GM12801 (cell line): ENCODE data around the gene PRKN.

Experiments
- TF ChIP-seq, protein P1 (sequence below): IDR thresholded peaks from one replicate; pipeline ENCODE4 v1.5.1; 2011; ENCODE audit warnings: control low read depth; ENCODE audit not compliant: insufficient read length; ENCODE audit errors: extremely low read depth

The PRKN gene

DNA sequence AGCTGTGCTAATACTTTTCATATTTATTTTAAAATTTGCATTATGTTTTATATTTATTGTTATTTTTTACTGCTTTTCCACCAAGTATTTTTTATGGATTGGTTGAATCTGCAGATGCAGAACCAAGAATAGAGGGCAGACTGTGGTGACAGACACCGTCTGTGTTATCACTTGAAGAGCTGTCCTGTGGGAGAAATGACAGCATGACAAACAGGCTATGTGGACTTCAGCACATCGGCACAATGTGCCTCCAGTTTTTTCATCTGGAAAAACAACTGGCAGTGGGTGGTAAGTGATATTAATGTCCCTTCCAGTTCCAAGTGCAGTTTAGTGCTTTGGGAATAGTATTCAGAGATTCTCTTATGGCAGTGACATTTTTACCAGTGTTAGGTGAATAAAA lies 492.9 kb downstream of the PRKN start:
- TF ChIP-seq, protein P1, sequence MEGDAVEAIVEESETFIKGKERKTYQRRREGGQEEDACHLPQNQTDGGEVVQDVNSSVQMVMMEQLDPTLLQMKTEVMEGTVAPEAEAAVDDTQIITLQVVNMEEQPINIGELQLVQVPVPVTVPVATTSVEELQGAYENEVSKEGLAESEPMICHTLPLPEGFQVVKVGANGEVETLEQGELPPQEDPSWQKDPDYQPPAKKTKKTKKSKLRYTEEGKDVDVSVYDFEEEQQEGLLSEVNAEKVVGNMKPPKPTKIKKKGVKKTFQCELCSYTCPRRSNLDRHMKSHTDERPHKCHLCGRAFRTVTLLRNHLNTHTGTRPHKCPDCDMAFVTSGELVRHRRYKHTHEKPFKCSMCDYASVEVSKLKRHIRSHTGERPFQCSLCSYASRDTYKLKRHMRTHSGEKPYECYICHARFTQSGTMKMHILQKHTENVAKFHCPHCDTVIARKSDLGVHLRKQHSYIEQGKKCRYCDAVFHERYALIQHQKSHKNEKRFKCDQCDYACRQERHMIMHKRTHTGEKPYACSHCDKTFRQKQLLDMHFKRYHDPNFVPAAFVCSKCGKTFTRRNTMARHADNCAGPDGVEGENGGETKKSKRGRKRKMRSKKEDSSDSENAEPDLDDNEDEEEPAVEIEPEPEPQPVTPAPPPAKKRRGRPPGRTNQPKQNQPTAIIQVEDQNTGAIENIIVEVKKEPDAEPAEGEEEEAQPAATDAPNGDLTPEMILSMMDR: no peak

DNA sequence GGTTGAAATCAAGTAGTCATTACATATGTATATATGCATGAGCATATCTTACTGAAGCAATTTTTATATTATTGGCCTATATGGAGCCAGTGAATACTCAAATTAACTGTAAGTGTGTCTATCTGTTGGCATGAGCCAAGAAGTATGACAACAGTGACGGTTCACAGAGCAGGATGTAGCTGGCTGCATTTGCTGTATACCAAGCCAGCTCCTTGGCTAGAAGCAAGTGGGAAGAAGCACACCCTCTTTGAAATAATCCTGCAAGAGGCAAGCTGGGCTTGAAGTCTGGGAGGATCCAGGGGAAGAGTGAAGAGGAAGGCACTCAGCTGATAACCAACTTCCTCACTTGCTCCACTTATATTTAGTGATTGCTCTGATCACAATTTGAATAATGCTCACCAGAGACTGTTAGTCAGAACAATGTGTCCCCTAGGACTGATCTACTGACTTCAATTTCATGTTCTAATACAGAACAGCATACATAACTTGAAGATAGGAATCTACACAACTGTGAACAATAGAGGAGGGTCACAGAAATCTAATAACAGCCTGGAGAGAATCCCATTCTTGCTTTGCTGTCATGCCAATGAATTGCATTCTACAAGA lies 497.3 kb downstream of the PRKN start:
- TF ChIP-seq, protein P1: no peak

DNA sequence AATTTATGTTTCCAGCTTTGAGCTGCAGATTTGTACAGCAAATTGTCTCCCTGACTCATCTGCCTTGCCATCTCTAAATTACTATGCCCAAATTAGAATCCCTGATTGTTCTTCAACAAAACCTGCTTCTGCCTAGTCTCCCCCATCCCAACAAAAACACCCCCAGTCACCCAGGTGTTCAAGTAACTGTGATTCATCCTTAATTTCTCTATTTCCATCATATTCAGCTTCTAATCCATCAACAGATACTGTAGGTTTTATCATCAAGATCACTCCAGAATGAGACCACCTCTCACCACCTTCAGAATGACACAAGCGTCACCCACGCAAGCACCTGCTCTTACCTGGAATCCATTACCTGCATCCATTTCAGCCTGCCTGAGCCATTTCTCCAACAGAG lies 498.5 kb downstream of the PRKN start:
- TF ChIP-seq, protein P1: no peak

DNA sequence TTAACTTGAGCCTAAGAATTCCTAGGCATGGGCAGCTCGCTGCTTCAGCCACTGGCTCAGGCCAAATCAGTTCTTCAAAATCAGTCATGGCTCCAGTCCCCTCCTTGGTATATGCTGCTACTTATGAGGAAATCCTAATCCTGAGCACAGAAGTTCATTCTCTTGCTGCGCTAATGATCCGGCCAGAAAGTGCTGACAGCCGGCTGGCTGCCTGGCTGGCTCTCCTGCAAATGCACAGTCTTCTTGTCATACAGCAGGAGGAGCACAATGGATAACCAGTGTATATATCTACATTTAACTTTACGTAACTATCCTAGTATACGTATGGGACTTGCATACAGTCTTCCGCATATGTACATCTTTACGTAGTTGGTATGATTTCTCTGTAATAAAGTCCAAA lies 500.8 kb downstream of the PRKN start:
- TF ChIP-seq, protein P1: no peak

DNA sequence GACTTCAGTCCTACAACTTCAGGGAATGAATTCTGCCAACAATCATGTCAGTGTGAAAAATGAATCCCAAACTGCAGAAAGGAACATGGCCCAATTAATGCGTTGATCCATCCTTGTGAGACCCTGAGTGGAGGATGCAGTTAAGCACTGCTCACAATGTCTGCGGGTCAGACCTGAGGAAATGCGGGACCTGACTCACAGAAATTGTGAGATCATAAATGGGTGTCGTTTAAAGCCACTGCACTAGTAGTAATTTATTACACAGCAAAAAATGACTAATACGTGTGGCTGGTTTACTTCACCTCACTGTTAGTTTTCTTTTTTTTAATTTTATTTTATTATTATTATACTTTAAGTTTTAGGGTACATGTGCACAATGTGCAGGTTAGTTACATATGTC lies 505.0 kb downstream of the PRKN start:
- TF ChIP-seq, protein P1: no peak

DNA sequence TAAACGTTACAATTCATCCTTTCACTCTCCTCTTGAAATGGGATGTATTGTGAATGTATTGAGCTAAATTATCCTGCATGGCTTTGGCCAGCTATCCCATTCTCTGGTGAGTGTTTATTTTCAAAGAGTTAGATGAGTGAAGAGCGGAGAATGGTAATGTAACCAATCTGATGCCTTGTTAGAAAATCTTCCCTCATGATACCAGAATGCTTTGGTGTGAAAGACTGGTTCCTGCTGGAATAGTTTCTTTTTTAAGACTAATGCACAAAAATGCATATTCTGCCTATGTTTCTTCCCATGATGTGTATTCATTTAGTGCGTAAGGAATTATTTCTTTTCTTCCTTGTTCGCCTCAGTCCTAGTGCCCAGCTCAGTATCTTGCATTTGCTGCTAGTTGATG lies 506.7 kb downstream of the PRKN start:
- TF ChIP-seq, protein P1: no peak

DNA sequence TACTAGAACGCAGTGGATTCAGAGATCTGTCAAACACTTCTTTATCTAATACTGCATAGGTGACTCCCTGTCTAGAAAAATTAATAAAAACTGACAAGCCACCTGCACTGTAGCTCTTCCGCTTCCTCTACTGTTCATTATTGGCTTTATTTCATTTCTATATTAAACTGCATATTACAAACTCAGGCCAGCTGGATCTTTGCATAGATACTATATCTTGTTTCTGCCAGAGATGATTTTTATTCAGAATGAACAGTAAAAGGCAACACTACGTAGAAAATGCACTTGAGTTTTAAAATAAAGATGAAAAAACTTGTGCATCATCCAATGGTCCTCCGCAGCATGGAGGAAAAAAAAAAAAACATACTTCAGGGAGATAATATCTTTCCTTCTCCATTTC lies 508.3 kb downstream of the PRKN start:
- TF ChIP-seq, protein P1: no peak

DNA sequence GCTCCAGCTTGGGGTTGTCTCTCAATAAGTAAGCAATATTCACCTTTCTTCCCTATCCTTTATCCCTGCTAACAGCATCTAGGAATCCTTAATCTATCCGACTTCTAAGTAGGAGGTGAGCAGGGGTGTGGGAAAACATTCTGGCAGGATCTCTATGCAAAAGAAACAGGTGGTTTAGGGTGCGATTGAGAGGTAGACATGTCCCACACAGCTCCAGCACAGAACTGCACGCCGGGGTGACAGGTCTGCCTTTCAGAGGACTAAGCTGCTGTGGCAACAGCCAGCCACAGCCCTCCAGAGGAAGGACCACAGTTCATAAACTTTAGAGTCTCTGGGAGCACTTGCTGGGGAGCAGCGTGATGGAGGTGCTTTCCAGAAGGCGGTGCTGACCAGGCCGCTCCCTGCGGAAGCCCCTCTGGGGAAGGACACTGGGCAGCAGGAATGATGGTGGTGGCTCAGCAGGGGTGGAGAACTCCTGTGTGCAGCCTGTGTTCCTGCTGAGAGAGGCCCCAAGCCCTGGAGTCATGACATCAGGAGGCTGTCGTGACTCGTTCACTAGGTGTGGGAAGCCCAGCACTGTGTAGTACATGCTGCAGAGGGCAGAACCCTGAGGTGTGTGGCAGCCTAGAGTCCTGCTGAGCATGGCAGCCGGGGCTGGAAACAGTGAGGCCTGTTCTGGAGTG lies 509.6 kb downstream of the PRKN start:
- TF ChIP-seq, protein P1: no peak
